Sigmoid colon (tissue), 7 donors: ENCODE data around the gene SEMA4F. TPM values are rescaled to one million over a fixed set of nuclear protein-coding genes. Genes with fewer than 3 reads are reported as not detected.

Experiments
- DNase-seq: peaks from one replicate; pipeline ENCODE4 v3.0.0-alpha.2; 2019
- H3K27ac ChIP-seq, 4 donors: fragments of 200-600 bp; sonication (generic); one replicate each; pipeline ENCODE4 v1.5.1; 2016 to 2019; ENCODE audit warnings: mild to moderate bottlenecking in 1 of 4
- H3K27me3 ChIP-seq, 3 donors: fragments of 200-600 bp; sonication (generic); one replicate each; pipeline ENCODE4 v1.5.1; 2019; ENCODE audit warnings: mild to moderate bottlenecking in 1 of 3
- H3K36me3 ChIP-seq, 4 donors: fragments of 200-600 bp; sonication (generic); one replicate each; pipeline ENCODE4 v1.5.1; 2016 to 2019
- H3K4me1 ChIP-seq, 4 donors: fragments of 200-600 bp; sonication (generic); one replicate each; pipeline ENCODE4 v1.5.1; 2017 to 2019
- H3K4me3 ChIP-seq, 4 donors: fragments of 200-600 bp; sonication (generic); one replicate each; pipeline ENCODE4 v1.5.1; 2017 to 2019; ENCODE audit warnings: mild to moderate bottlenecking in 2 of 4, moderate library complexity in 1 of 4
- H3K9me3 ChIP-seq, 4 donors: fragments of 200-600 bp in 3 of 4; sonication (generic) in 3 of 4; one replicate each; pipeline versions ENCODE4 v1.5.1 to v1.6.1; 2013 to 2019
- CTCF ChIP-seq, 4 experiments: fragments of 450-650 bp in 3 of 4; fragments of 200-600 bp in 1 of 4; IDR thresholded peaks; one replicate each; pipeline ENCODE4 v1.5.1; 2016 to 2019; ENCODE audit warnings: antibody characterized with exemption in 4 of 4, mild to moderate bottlenecking in 3 of 4, moderate library complexity in 2 of 4
- EP300 ChIP-seq, 4 donors: sonication (generic); formaldehyde crosslinking; IDR thresholded peaks; one replicate each; pipeline ENCODE4 v1.6.1; 2017; ENCODE audit warnings: antibody characterized with exemption in 4 of 4
- POLR2A ChIP-seq, 2 donors: fragments of 450-650 bp; IDR thresholded peaks; one replicate each; pipeline ENCODE4 v1.6.1; 2016; ENCODE audit warnings: antibody characterized with exemption in 2 of 2, mild to moderate bottlenecking in 2 of 2, moderate library complexity in 2 of 2
- POLR2AphosphoS5 ChIP-seq, 4 donors: sonication (generic); formaldehyde crosslinking; IDR thresholded peaks; one replicate each; pipeline ENCODE4 v1.6.1; 2017; ENCODE audit warnings: antibody characterized with exemption in 4 of 4
- WGBS, 2 donors: extraction: QIAGEN DNeasy Blood & Tissue Kit; methylation state at CpG; one replicate each; pipeline ENCODE4 v1.1.7; 2013; 5-methylcytosine and 5-hydroxymethylcytosine counted together
- intact Hi-C: fragments of 100-400 bp; cut with DNase I; formaldehyde crosslinking; loops from one replicate; pipeline ENCODE4 v1.15.1; 2023
- polyA plus RNA-seq, 3 donors: library from polyadenylated mRNA; stranded (reverse); fragments of 200-250 nt; gene quantifications; one replicate each; pipeline ENCODE4 v1.2.3, GENCODE V29; 2013
- total RNA-seq, 4 donors: library from RNA; depleted of rRNA; stranded (reverse); fragments of >200 nt; gene quantifications; one replicate each; pipeline ENCODE4 v1.1.0, GENCODE V29; 2016
- donor health status: healthy with polysubstance abuse.
- donor health status: Bipolar disorder and iron deficiency.
- donor health status: healthy.

The SEMA4F gene
- total and polyA plus RNA-seq, 7 donors: 0.69 to 5.5 (median 3.2) TPM

GRCh38 chr2:74658516-74658915 is 4.5 kb downstream of the SEMA4F start:
- TF ChIP-seq CTCF (IDR thresholded peaks at IDR 0.05) (no peak), POLR2AphosphoS5 (IDR thresholded peaks at IDR 0.05) (no peak), POLR2A (IDR thresholded peaks at IDR 0.05) (no peak), EP300 (IDR thresholded peaks at IDR 0.05) (no peak)
- DNase-seq: no peak
- Histone ChIP-seq H3K27ac (no peak overlapping the region), H3K27me3 (no peaks in the 10 kb centered on the region), H3K4me1 (peaks cover 0 to 13% (median 10%) of the 10 kb centered on the region in 4 donors), H3K36me3 (peaks cover 0 to 33% (median 0%) of the 10 kb centered on the region in 4 donors), H3K4me3 (no peak overlapping the region), H3K9me3 (no peaks in the 10 kb centered on the region)
- WGBS, 2 donors: 94% methylated on average over 2 of the region's 2 CpGs
- intact Hi-C loops: no loop called here

GRCh38 chr2:74659462-74659861 is 5.4 kb downstream of the SEMA4F start:
- intact Hi-C loops: no loop called here
- DNase-seq: no peak
- Histone ChIP-seq H3K27ac (no peak overlapping the region), H3K9me3 (no peaks in the 10 kb centered on the region), H3K27me3 (no peaks in the 10 kb centered on the region), H3K4me3 (no peak overlapping the region), H3K36me3 (peaks cover 0 to 33% (median 0%) of the 10 kb centered on the region in 4 donors), H3K4me1 (peaks cover 0 to 8% (median 6%) of the 10 kb centered on the region in 4 donors)
- 66 to 79% methylated on average over 2 of the region's 2 CpGs for WGBS, 2 donors
- TF ChIP-seq POLR2A (IDR thresholded peaks at IDR 0.05) (no peak), EP300 (IDR thresholded peaks at IDR 0.05) (no peak), POLR2AphosphoS5 (IDR thresholded peaks at IDR 0.05) (no peak), CTCF (IDR thresholded peaks at IDR 0.05) (no peak)

GRCh38 chr2:74668087-74668486 is 14.0 kb downstream of the SEMA4F start:
- H3K9me3 ChIP-seq: no peaks in the 10 kb centered on the region
- H3K4me1 ChIP-seq: no peaks in the 10 kb centered on the region
- no peak overlapping the region for H3K4me3 ChIP-seq
- TF ChIP-seq CTCF (IDR thresholded peaks at IDR 0.05) (no peak), EP300 (IDR thresholded peaks at IDR 0.05) (no peak), POLR2A (IDR thresholded peaks at IDR 0.05) (no peak), POLR2AphosphoS5 (IDR thresholded peaks at IDR 0.05) (no peak)
- no peaks in the 10 kb centered on the region for H3K36me3 ChIP-seq
- H3K27ac ChIP-seq: no peak overlapping the region
- WGBS, 2 donors: 98 to 100% methylated on average over 1 of the region's 1 CpG
- no peak for DNase-seq
- H3K27me3 ChIP-seq: no peaks in the 10 kb centered on the region
- intact Hi-C loops: no loop called here

GRCh38 chr2:74670263-74670662 is 16.2 kb downstream of the SEMA4F start:
- H3K4me1 ChIP-seq: no peaks in the 10 kb centered on the region
- peaks cover 4 to 20% (median 7%) of the 10 kb centered on the region in 4 donors for H3K36me3 ChIP-seq
- no peaks in the 10 kb centered on the region for H3K27me3 ChIP-seq
- H3K27ac ChIP-seq: no peak overlapping the region
- H3K4me3 ChIP-seq: no peak overlapping the region
- intact Hi-C loops: no loop called here
- TF ChIP-seq EP300 (IDR thresholded peaks at IDR 0.05) (no peak), POLR2AphosphoS5 (IDR thresholded peaks at IDR 0.05) (no peak), POLR2A (IDR thresholded peaks at IDR 0.05) (no peak), CTCF (IDR thresholded peaks at IDR 0.05) (no peak)
- H3K9me3 ChIP-seq: no peaks in the 10 kb centered on the region
- WGBS, 2 donors: 95 to 97% methylated on average over 7 of the region's 7 CpGs
- DNase-seq: no peak

- no peak overlapping the region for H3K4me3 ChIP-seq
- H3K36me3 ChIP-seq: peaks cover 10 to 32% (median 15%) of the 10 kb centered on the region in 4 donors
- H3K27me3 ChIP-seq: no peaks in the 10 kb centered on the region
- no peak for DNase-seq
- no peak for TF ChIP-seq POLR2A (IDR thresholded peaks at IDR 0.05)
- no peak for TF ChIP-seq CTCF (IDR thresholded peaks at IDR 0.05)
- no peak for TF ChIP-seq POLR2AphosphoS5 (IDR thresholded peaks at IDR 0.05)
- no peak for TF ChIP-seq EP300 (IDR thresholded peaks at IDR 0.05)
- H3K4me1 ChIP-seq: no peaks in the 10 kb centered on the region
- no peaks in the 10 kb centered on the region for H3K9me3 ChIP-seq
- intact Hi-C loops: no loop called here
- no peak overlapping the region for H3K27ac ChIP-seq
Measured at GRCh38 chr2:74671479-74671878, 17.4 kb downstream of the SEMA4F start.
